HepG2 (cell line): ENCODE results near the gene GPATCH2. TPM values are rescaled to one million over a fixed set of nuclear protein-coding genes. Genes with fewer than 3 reads are reported as not detected.

ENCODE experiments used
- ATAC-seq: fragments of 200-7000 bp; cut with Tn5 transposase; 3 replicates; pipeline ENCODE4 v1.9.1; 2020; ENCODE audit warnings: mild to moderate bottlenecking, moderate library complexity
- BruUV-seq: library from RNA; stranded (reverse); fragments of 400-500 nt; replicated peaks from 2 replicates; lab custom pipeline; 2021; lab: Mats Ljungman, UMichigan
- CTCF ChIA-PET: fragments of 300-600 bp; formaldehyde crosslinking; extraction: SDS; loops from one replicate; lab custom pipeline; 2021; ENCODE audit warnings: low total read pairs, inconsistent platforms, low intra/inter-chr PET ratio; lab: Yijun Ruan, JAX
- POLR2A ChIA-PET: fragments of 350-600 bp; sonication (Branson Sonifier 250); formaldehyde crosslinking; loops from one replicate; lab custom pipeline; 2020; ENCODE audit warnings: antibody characterized with exemption, inconsistent platforms; lab: Yijun Ruan, JAX
- DNase-seq: peaks from one replicate; pipeline ENCODE4 v3.0.0-alpha.2; 2015; ENCODE audit warnings: low spot score
- FAIRE-seq: peaks from 3 replicates; lab custom pipeline; 2011; peaks lifted over from hg19 to GRCh38; lab: Jason Lieb, UNC
- H2AFZ ChIP-seq: one replicate; pipeline ENCODE4 v1.6.1; 2011; ENCODE audit warnings: low read length, inconsistent platforms
- H3K27ac ChIP-seq: fragments of 300-600 bp; 3 replicates; pipeline ENCODE4 v1.8.0; 2011; ENCODE audit warnings: mixed run types, mild to moderate bottlenecking, mixed read lengths, low read length, inconsistent platforms; ENCODE audit not compliant: insufficient read depth; ENCODE audit errors: extremely low read length
- H3K27me3 ChIP-seq, 2 experiments: fragments of 200-600 bp in 1 of 2; 2 replicates in 1 of 2; 3 replicates in 1 of 2; pipeline versions ENCODE4 v1.6.0 to v1.8.0; 2011; ENCODE audit warnings: low read length in 2 of 2, mild to moderate bottlenecking in 2 of 2, moderate library complexity in 2 of 2, inconsistent platforms in 1 of 2; ENCODE audit not compliant: insufficient read depth in 2 of 2, control insufficient read depth in 1 of 2
- H3K36me3 ChIP-seq, 2 experiments: fragments of 200-600 bp in 1 of 2; replicated peaks in 1 of 2; 2 replicates in 1 of 2; 3 replicates in 1 of 2; pipeline versions ENCODE4 v1.5.1 to v1.8.0; 2011; ENCODE audit warnings: low read length in 2 of 2, inconsistent platforms in 1 of 2; ENCODE audit not compliant: insufficient read depth in 2 of 2, control insufficient read depth in 1 of 2
- H3K4me1 ChIP-seq: 2 replicates; pipeline ENCODE4 v1.5.1; 2012; ENCODE audit warnings: low read length, inconsistent platforms; ENCODE audit not compliant: insufficient read depth
- H3K4me2 ChIP-seq: 2 replicates; pipeline ENCODE4 v1.6.0; 2011; ENCODE audit warnings: low read depth, low read length, inconsistent platforms
- H3K4me3 ChIP-seq, 3 experiments: fragments of 200-600 bp in 1 of 3; sonication (generic), shearing (Covaris generic) in 1 of 3; replicated peaks in 1 of 3; 2 replicates each; pipeline ENCODE4 v1.5.1; 2011 to 2016; ENCODE audit warnings: low read length in 3 of 3, inconsistent platforms in 2 of 3, low read depth in 2 of 3, mild to moderate bottlenecking in 2 of 3, control low read depth in 1 of 3, mixed read lengths in 1 of 3; ENCODE audit not compliant: insufficient read depth in 1 of 3
- H3K79me2 ChIP-seq: one replicate; pipeline ENCODE4 v1.6.1; 2011; ENCODE audit warnings: low read length, inconsistent platforms; ENCODE audit not compliant: insufficient read depth
- H3K9ac ChIP-seq: 2 replicates; pipeline ENCODE4 v1.6.0; 2011; ENCODE audit warnings: mild to moderate bottlenecking, low read depth, low read length, inconsistent platforms; ENCODE audit not compliant: insufficient read depth
- H3K9me3 ChIP-seq: 2 replicates; pipeline ENCODE4 v1.5.1; 2012; ENCODE audit warnings: mild to moderate bottlenecking, low read length
- H4K20me1 ChIP-seq: 2 replicates; pipeline ENCODE4 v1.6.0; 2011; ENCODE audit warnings: inconsistent platforms, mild to moderate bottlenecking, low read length, moderate library complexity; ENCODE audit not compliant: insufficient read depth
- ARID4A ChIP-seq: sonication (generic); formaldehyde crosslinking; IDR thresholded peaks from 2 replicates; pipeline ENCODE4 v1.5.0; 2020; ENCODE audit warnings: mild to moderate bottlenecking, missing genetic modification reagents, borderline replicate concordance
- ELK4 ChIP-seq: sonication (generic); formaldehyde crosslinking; IDR thresholded peaks from 2 replicates; pipeline ENCODE4 v1.9.0; 2021; ENCODE audit warnings: missing genetic modification reagents, borderline replicate concordance
- FOXO1 ChIP-seq: sonication (generic); formaldehyde crosslinking; IDR thresholded peaks from 2 replicates; pipeline ENCODE4 v1.4.0; 2020; ENCODE audit warnings: missing genetic modification reagents
- MNT ChIP-seq: fragments of 450-650 bp; IDR thresholded peaks from 2 replicates; pipeline ENCODE4 v1.6.1; 2016
- PRDM15 ChIP-seq: sonication (generic); formaldehyde crosslinking; IDR thresholded peaks from 2 replicates; pipeline ENCODE4 v1.4.0; 2020; ENCODE audit warnings: missing genetic modification reagents
- RELA ChIP-seq: sonication (generic); formaldehyde crosslinking; IDR thresholded peaks from 2 replicates; pipeline ENCODE4 v1.4.0; 2020; ENCODE audit warnings: missing genetic modification reagents
- ZNF713 ChIP-seq: sonication (generic); formaldehyde crosslinking; IDR thresholded peaks from 2 replicates; pipeline ENCODE4 v1.4.0; 2020; ENCODE audit warnings: mild to moderate bottlenecking, missing genetic modification reagents
- WGBS: methylation state at CpG from one replicate; pipeline ENCODE4 v1.1.6; 2017; ENCODE audit warnings: low lambda C conversion rate; 5-methylcytosine and 5-hydroxymethylcytosine counted together
- in situ Hi-C: cut with HindIII; loops from 2 replicates; pipeline ENCODE4 v1.10.0; 2017; ENCODE audit warnings: low pct_unique_long_range_greater_than_20kb; ENCODE audit not compliant: extremely low pct_ligation_motif_present
- intact Hi-C: fragments of 100-400 bp; cut with micrococcal nuclease; formaldehyde crosslinking; loops from one replicate; pipeline ENCODE4 v1.10.0; 2022; ENCODE audit not compliant: unreplicated experiment
- polyA plus RNA-seq, 8 experiments: library from polyadenylated mRNA; depleted of rRNA in 3 of 8; stranded (reverse) in 7 of 8; unstranded in 1 of 8; fragments of >200 nt; fragmentation: Illumina TruSeq in 4 of 8; extraction: Trizol in 4 of 8; gene quantifications; 2 replicates each; pipeline versions ENCODE4 v1.2.1 to v1.2.3, GENCODE V29; 2011 to 2016; ENCODE audit warnings: low read depth in 4 of 8, missing spikeins in 1 of 8, mixed read lengths in 1 of 8; ENCODE audit not compliant: insufficient read depth in 1 of 8
- total RNA-seq, 5 experiments: library from RNA; depleted of rRNA; stranded (reverse); fragments of >200 nt; fragmentation: Illumina TruSeq; extraction: Trizol; gene quantifications; 2 replicates each; pipeline ENCODE4 v1.2.3, GENCODE V29; 2016; ENCODE audit warnings: low read depth in 1 of 5

The GPATCH2 gene
- total and polyA plus RNA-seq, 2 of the 13 experiments (the other 11 are each of a cell fraction or from before 2014, with no cell fraction given): 3.5 to 15.7 TPM

GRCh38 chr1:217443845-217444244, 187.0 kb downstream of the GPATCH2 start:
- no peaks in the 10 kb centered on the region for H3K79me2 ChIP-seq
- ChIA-PET POLR2A (no interaction called here), CTCF (no interaction called here)
- no peak for DNase-seq
- H3K9me3 ChIP-seq: no peaks in the 10 kb centered on the region
- in situ Hi-C loops: no loop called here
- no peaks in the 10 kb centered on the region for H3K4me1 ChIP-seq
- BruUV-seq: no TSS peak
- no peak overlapping the region for H3K9ac ChIP-seq
- H3K36me3 ChIP-seq: 0 out of 5 replicates have a peak, but pooled peaks cover 0 to 3% of the 10 kb centered on the region in 2 experiments
- TF ChIP-seq ZNF713 (CRISPR knock-in tag) (no peak), MNT (no peak), RELA (CRISPR knock-in tag) (no peak)
- TF ChIP-seq, all 625 proteins: peak for 0
- Histone ChIP-seq H3K4me2 (no peak overlapping the region), H4K20me1 (no peaks in the 10 kb centered on the region), H3K27me3 (no peaks in the 10 kb centered on the region), H2AFZ (no peak overlapping the region), H3K27ac (no peak overlapping the region), H3K4me3 (no peak overlapping the region)
- FAIRE-seq (no peak), ATAC-seq (no peak)
- 92% methylated on average over 2 of the region's 2 CpGs for WGBS
- intact Hi-C loops: no loop called here

GRCh38 chr1:217437376-217437775, 193.5 kb downstream of the GPATCH2 start:
- Histone ChIP-seq H3K4me2 (no peak overlapping the region), H2AFZ (no peak overlapping the region), H3K27ac (no peak overlapping the region), H3K9me3 (no peaks in the 10 kb centered on the region), H3K4me1 (no peaks in the 10 kb centered on the region), H4K20me1 (no peaks in the 10 kb centered on the region), H3K27me3 (no peaks in the 10 kb centered on the region), H3K36me3 (no peaks in the 10 kb centered on the region; a peak in 1 of 5 replicates), H3K79me2 (no peaks in the 10 kb centered on the region), H3K9ac (no peak overlapping the region), H3K4me3 (no peak overlapping the region)
- POLR2A ChIA-PET: no interaction called here
- ATAC-seq (no peak), DNase-seq (no peak), FAIRE-seq (no peak)
- BruUV-seq: no TSS peak
- intact Hi-C loops: no loop called here
- WGBS: 94% methylated on average over 3 of the region's 3 CpGs
- in situ Hi-C loops: no loop called here
- CTCF ChIA-PET: no interaction called here
- TF ChIP-seq FOXO1 (CRISPR knock-in tag) (no peak), ELK4 (CRISPR knock-in tag) (no peak), ARID4A (CRISPR knock-in tag) (no peak), PRDM15 (no peak)
